SKM-1 treated with dmso at 0.1 percent for 144 hours (cell line): ENCODE measurements around the gene PLXNA4.
A peak's percentile ranks its signal among the peaks of the same experiment; 100 is the strongest.

ENCODE experiments used
- DNase-seq: peaks from one replicate; lab custom pipeline; 2025; ENCODE audit not compliant: unreplicated experiment; lab: John Stamatoyannopoulos, UW

The PLXNA4 gene

DNA sequence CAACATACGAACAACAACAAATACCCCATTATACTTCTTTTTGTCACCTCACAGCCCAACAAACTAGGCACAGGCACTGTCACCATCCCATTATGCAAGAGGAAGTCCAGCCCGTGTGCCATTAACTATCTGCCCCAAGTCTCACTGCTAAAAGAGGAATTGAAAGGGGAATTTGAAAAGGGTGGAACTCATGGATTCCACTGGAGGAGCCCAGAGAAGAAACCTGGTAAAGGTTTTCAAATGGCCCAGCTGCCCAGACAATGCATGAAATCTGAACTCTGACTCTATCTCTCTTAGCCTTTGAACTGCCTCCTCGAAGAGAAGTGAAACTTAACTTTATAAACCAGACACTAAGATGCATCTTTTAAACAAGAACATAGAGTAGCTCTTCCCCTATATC, 130.0 kb downstream of the PLXNA4 start:
- DNase-seq = peak; percentile 64

- no peak for DNase-seq
These were observed 132.3 kb downstream of the PLXNA4 start for GRCh38 chr7:132443761-132444520.

DNA sequence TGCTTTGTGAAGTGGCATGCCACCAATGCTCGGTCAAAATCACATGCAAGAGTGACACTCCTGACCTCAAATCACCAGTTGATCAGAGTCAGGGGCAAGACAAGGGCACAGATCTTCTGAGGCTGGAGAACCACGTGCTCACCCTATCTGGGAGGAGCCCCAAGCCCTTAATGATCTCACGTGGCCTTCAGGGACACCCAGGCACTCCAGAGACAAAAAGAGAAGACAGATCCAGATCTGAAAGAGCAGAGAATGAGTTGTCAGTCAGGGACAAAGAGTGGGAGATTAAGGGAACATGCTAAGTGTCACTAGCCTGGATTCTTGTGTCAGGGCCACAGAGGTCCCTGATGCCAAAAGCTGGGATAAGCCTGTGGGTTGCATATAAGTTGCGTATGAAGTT, 134.3 kb downstream of the PLXNA4 start:
- no peak for DNase-seq

- DNase-seq = no peak
These were observed 136.1 kb downstream of the PLXNA4 start for GRCh38 chr7:132440151-132440550.

DNA sequence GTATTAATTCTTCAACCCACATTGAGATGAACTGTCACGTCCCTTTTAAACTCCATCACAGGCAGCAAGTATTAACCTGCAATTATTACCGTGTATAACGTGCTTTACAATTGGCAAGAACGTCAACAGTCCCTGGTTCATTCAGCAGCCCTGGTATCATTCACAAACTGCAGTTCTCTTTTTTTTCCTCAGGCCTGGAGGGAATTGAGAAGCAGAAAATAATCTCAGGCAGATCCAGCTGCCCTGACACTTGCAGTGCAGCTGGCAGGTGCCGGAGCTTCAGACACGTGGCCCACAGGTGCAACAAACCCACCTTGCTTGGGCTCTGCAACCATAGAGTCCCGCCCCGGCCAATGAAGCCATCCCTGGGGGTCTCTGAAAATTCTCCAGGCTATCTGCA, 137.3 kb downstream of the PLXNA4 start:
- DNase-seq = no peak

DNA sequence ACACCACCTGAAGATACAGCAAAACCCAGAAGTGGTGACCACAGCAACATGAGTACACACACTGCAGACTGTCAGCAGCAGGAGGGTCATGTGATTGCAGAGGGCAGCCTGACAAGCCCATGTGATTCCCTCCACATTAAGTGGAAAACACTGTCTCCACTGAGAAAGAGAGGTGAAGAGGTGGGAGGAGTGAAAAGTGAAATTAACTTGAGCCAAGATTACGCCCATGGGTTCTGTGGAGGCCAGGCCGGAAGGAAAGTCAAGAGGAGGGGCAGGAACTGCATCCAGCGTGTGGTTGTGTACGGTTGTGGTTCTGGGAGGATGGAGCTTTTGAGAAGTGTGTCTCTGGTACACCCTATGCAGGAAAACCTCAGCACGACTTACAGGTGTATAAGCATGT, 138.5 kb downstream of the PLXNA4 start:
- DNase-seq = no peak

DNA sequence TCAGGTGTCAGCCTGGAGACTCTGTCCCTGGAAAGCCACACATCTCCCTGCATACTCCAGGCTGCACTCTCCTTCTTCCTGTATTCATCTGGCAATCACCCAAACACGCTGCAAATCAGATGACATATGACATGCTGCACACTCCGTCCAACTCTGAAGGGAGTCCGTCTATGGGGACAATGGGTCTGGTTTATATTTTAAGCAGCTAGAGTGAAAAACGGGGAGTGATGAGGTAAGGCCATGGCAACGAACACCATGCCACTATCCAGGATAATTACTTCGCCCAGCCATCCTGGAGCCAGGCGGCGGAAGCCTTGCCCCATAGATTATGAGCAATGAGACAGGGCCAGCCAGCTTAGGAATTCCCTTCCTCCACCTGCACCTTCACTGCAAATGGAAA, 140.1 kb downstream of the PLXNA4 start:
- no peak for DNase-seq

DNA sequence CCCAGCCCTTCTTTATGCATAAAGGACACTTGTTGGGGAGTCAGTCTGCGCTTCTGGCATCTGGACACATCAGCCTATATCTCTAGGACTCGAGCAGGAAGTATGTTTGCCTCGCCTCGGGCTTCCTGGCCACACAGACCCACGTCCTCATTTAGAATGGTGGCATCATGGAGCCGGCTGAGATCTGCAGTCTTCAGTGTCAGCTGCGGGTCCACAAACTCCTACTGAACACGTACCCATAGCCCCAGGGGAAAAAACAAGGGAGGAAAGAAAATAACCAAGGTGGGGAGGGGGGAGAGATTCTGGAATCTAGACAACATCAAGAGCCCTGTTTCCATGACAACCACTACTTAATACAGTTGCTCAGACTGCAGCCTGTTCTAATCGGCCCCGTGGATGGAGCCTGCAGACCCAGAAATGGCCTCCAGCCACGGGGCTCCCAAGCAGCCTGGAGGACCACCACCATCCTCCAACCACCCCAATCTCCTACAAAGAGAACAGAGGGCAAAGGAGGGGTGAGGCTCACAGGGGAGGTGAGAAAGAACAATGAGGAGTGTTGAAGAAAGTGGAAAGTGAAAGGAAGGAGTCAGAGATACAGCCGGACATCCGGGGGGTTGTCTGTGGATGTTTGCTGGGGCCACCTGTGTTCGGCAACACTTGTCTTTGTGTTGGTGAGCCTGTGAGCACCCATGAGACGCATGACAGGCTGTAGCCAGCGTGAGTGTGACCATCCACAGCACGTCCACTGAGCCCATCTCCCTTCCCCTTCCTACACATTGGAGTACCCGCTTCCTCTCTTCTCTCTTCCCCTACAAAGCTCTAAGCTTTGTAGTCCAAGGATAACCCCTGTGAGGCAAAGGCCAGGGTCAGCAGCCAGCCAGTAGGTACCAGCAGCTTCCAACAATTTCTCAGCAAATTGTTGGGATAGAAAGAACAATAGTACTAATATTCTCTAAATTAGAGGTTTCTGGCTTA, 141.0 kb downstream of the PLXNA4 start:
- no peak for DNase-seq

GRCh38 chr7:132434041-132434440, 142.2 kb downstream of the PLXNA4 start:
- no peak for DNase-seq

- DNase-seq = no peak
These were observed 143.0 kb downstream of the PLXNA4 start for GRCh38 chr7:132433301-132433700.

- no peak for DNase-seq
These were observed 145.1 kb downstream of the PLXNA4 start for GRCh38 chr7:132430861-132431822.

- no peak for DNase-seq
These were observed 146.0 kb downstream of the PLXNA4 start for GRCh38 chr7:132430041-132430855.

DNA sequence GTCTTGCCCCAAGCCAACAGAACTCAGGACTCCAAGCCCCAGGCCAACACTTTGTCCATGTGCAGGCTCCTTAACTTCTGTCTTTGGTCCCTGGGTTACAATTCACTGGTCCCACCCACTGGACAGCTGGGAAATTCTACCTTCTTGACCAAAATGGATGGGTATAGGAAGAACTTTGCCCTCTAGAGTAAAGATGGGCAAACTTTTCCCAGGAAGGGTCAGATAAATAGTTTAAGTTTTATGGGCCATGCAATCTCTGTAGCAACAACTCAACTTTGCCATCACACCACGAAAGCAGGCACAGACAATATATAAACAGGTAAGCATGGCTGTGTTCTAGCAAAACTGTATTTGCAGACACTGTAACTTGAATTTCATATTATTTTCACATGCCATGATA, 147.1 kb downstream of the PLXNA4 start:
- DNase-seq = no peak

DNA sequence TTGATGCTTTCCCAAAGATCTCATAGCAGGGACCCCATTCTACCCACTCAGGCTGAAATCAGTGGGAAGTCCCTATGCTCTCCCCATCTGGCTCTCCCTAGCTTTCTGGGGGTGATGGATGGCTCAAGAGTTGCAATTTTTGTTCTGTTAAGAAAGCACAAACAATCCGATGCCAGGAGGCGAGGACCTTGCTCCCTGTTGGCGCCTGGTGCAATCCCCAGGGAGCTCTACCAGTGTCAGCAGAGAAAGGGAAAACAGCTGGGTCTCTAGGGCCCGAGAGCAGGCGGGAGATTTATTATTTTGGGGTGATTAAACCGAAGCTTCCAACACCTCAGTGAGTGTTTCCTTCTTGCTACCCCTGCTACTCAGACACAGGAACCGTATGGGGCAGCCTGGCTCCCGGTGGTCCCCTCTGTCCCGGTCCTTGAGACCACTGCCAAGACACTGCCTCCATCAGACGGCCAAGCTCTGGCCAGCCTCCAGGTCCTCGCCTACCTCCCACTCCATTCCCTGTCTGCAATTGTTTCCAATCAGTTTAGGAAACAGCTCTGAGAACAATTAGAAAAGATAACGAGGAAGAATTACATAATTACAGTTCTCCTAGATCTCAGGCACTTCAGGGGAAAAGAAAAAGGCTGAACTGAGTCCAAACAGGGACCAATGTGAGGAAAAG, 147.9 kb downstream of the PLXNA4 start:
- DNase-seq = no peak

- no peak for DNase-seq
These were observed 150.3 kb downstream of the PLXNA4 start for GRCh38 chr7:132425942-132426341.

DNA sequence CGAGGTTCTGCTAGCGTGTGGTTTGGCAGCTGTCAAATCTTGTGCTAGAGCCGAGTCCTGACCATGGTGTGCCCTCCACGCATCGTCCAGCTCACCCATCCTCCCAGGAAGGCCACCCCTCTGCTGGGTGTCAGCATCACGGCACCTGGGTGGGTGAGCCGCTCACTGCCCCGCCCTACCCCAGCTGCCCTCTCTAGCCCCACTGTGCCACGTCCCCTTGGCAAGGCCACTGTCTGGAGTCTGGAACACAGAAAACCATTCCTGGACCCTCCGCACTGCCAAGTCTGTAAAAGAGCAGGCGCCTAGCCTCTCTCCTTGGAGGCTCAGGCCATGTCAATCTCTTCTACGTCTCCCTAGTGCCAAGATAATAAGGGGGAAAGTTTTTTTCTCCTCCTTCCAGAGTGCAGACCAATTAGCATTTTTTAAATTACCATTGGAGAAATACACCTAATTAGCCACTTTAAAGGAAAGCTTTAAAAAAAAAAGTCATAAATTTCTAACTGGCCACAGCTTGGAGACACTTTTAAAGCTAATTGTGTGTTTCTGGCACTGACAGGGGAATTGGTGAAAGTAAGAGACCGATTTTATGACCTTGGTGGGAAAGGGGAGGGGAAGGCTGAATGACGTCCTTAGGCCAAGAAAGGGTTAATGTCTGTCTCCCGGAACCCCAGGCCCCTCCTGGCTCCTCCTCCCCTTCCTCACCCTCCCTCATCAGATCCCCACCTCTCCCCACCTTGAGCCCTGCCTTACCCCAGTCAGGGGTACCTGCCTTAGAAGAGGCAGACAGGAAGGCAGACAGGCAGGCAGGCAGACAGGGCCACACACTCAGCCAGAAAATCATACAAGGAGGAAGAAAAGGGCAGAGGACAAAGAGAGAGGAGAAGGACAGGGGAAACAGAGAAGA, 151.2 kb downstream of the PLXNA4 start:
- no peak for DNase-seq

- no peak for DNase-seq
These were observed 152.0 kb downstream of the PLXNA4 start for GRCh38 chr7:132424277-132424676.

- no peak for DNase-seq
These were observed 152.6 kb downstream of the PLXNA4 start for GRCh38 chr7:132423594-132424200.
